Peyer's patch (tissue), 4 donors: ENCODE data around the gene SIGLEC6.

Source experiments
- POLR2A ChIP-seq, 2 donors: fragments of 450-650 bp; IDR thresholded peaks; one replicate each; pipeline ENCODE4 v1.5.1; 2017; ENCODE audit warnings: antibody characterized with exemption in 2 of 2, mild to moderate bottlenecking in 2 of 2, moderate library complexity in 2 of 2
- TF ChIP-seq, protein P1 (sequence below), 6 experiments: fragments of 450-650 bp in 4 of 6; fragments of 200-600 bp in 2 of 6; sonication (generic) in 1 of 6; IDR thresholded peaks; one replicate each; pipeline ENCODE4 v1.5.1; 2017 to 2019; ENCODE audit warnings: antibody characterized with exemption in 6 of 6, mild to moderate bottlenecking in 3 of 6, moderate library complexity in 1 of 6

DNA sequence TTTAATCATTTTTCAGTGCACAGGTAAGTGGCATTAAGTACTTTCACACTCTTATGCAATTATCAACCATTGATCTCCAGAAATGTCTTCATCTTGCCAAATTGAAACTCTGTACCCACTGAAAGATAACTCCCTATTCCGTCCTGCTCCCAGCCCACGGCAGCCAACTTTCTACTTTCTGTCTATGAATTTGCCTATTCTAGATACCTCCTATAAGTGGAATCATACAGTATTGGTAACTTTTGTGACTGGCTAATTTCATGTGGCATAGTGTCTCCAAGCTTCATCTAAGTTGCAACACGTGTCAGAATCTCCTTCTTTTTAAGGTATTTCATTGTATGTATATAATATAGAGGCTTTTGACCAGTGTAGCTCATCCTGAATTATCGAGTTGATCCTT, 58.9 kb downstream of the SIGLEC6 start:
- TF ChIP-seq, protein P1, sequence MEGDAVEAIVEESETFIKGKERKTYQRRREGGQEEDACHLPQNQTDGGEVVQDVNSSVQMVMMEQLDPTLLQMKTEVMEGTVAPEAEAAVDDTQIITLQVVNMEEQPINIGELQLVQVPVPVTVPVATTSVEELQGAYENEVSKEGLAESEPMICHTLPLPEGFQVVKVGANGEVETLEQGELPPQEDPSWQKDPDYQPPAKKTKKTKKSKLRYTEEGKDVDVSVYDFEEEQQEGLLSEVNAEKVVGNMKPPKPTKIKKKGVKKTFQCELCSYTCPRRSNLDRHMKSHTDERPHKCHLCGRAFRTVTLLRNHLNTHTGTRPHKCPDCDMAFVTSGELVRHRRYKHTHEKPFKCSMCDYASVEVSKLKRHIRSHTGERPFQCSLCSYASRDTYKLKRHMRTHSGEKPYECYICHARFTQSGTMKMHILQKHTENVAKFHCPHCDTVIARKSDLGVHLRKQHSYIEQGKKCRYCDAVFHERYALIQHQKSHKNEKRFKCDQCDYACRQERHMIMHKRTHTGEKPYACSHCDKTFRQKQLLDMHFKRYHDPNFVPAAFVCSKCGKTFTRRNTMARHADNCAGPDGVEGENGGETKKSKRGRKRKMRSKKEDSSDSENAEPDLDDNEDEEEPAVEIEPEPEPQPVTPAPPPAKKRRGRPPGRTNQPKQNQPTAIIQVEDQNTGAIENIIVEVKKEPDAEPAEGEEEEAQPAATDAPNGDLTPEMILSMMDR (IDR thresholded peaks at IDR 0.05), result no peak
- TF ChIP-seq POLR2A (IDR thresholded peaks at IDR 0.05), result no peak
